SH-SY5Y (cell line): ENCODE measurements around the gene RASGRP2.

ENCODE experiments used
- GATA2 ChIP-seq: IDR thresholded peaks from 2 replicates; pipeline ENCODE4 v1.6.1; 2011; ENCODE audit warnings: mild to moderate bottlenecking, low read depth, low read length
- GATA3 ChIP-seq: IDR thresholded peaks from 2 replicates; pipeline ENCODE4 v1.6.1; 2011; ENCODE audit warnings: low read depth, mild to moderate bottlenecking, low read length, moderate library complexity

DNA sequence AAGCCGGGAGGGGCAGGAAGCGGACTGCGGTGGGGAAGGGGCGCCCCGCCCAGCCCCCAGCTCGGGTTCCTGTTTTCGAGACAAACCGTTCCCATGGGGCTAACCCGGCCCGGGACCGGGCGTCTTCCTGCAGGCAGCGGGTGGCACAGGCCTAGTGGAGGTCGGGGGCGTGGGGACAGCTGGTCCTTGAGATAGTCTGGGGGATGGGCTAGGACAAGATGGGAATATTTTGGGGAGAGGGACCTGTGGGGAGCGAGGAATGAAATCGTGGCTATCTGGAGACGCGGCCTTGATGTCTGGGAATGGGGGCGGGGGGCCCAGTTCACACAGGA, 1.2 kb upstream of the RASGRP2 start:
- no peak for TF ChIP-seq GATA3
- no peak for TF ChIP-seq GATA2
